ENCODE measurements around the gene NAGS. TPM values are rescaled to one million over a fixed set of nuclear protein-coding genes. Genes with fewer than 3 reads are reported as not detected.
"Not testable (repeated sequence)": the region's sequence is repeated elsewhere in the genome, so short reads cannot be mapped to it uniquely, and the experiment has no call there.

NAGS gene
- total RNA-seq, 1 donor from 2014 or later, result 0.80 TPM

GRCh38 chr17:44006598-44007345 is 2.4 kb downstream of the NAGS start:
- DNase-seq (ENCODE audit: low spot score), result peak; percentile 97

GRCh38 chr17:44007346-44008204 is 3.2 kb downstream of the NAGS start:
- no peak for DNase-seq (ENCODE audit: low spot score)

- DNase-seq (ENCODE audit: low spot score), result no peak
These were observed 3.9 kb downstream of the NAGS start for GRCh38 chr17:44008205-44008909.

- DNase-seq (ENCODE audit: low spot score), result no peak
These were observed 6.7 kb downstream of the NAGS start for GRCh38 chr17:44010966-44011647.

GRCh38 chr17:44011876-44012275 is 7.5 kb downstream of the NAGS start:
- no peak for DNase-seq (ENCODE audit: low spot score)

GRCh38 chr17:44012391-44012790 is 8.0 kb downstream of the NAGS start:
- no peak for DNase-seq (ENCODE audit: low spot score)

- no peak for DNase-seq (ENCODE audit: low spot score)
These were observed 8.5 kb downstream of the NAGS start for GRCh38 chr17:44012874-44013273.

- DNase-seq (ENCODE audit: low spot score), result no peak
These were observed 9.7 kb downstream of the NAGS start for GRCh38 chr17:44014133-44014436.

- peak; percentile 95 for DNase-seq (ENCODE audit: low spot score)
These were observed 10.2 kb downstream of the NAGS start, which contains the start of gene TMEM101 for GRCh38 chr17:44014437-44015172. Gene TMEM101, minus strand, starts transcription at chr17:44014963. Its CDS starts 11 bp downstream, at chr17:44014952.

- DNase-seq (ENCODE audit: low spot score), result not testable (repeated sequence)
These were observed 16.8 kb downstream of the NAGS start for GRCh38 chr17:44021227-44021626.

- DNase-seq (ENCODE audit: low spot score), result no peak
These were observed 17.8 kb downstream of the NAGS start for GRCh38 chr17:44022246-44022645.

GRCh38 chr17:44023545-44024270 is 19.3 kb downstream of the NAGS start:
- no peak for DNase-seq (ENCODE audit: low spot score)

GRCh38 chr17:44024271-44024663 is 19.8 kb downstream of the NAGS start:
- no peak for DNase-seq (ENCODE audit: low spot score)

GRCh38 chr17:44024853-44025252 is 20.4 kb downstream of the NAGS start:
- no peak for DNase-seq (ENCODE audit: low spot score)

GRCh38 chr17:44029736-44030135 is 25.3 kb downstream of the NAGS start:
- no peak for DNase-seq (ENCODE audit: low spot score)

GRCh38 chr17:44030482-44030881 is 26.1 kb downstream of the NAGS start:
- DNase-seq (ENCODE audit: low spot score), result no peak

- no peak for DNase-seq (ENCODE audit: low spot score)
These were observed 29.5 kb downstream of the NAGS start for GRCh38 chr17:44033861-44034408.

- not testable (repeated sequence) for DNase-seq (ENCODE audit: low spot score)
These were observed 30.3 kb downstream of the NAGS start for GRCh38 chr17:44034688-44035087.

GRCh38 chr17:44037471-44037870 is 33.0 kb downstream of the NAGS start:
- no peak for DNase-seq (ENCODE audit: low spot score)

GRCh38 chr17:44038604-44039011 is 34.2 kb downstream of the NAGS start:
- no peak for DNase-seq (ENCODE audit: low spot score)

Data from mesenteric fat pad (tissue), 1 donor.